Measurements from ENCODE around the gene CCDC92B. TPM values are rescaled to one million over a fixed set of nuclear protein-coding genes. Genes with fewer than 3 reads are reported as not detected.

Gene CCDC92B
- total RNA-seq, 1 experiment from 2014 or later: 1.9 TPM

DNA sequence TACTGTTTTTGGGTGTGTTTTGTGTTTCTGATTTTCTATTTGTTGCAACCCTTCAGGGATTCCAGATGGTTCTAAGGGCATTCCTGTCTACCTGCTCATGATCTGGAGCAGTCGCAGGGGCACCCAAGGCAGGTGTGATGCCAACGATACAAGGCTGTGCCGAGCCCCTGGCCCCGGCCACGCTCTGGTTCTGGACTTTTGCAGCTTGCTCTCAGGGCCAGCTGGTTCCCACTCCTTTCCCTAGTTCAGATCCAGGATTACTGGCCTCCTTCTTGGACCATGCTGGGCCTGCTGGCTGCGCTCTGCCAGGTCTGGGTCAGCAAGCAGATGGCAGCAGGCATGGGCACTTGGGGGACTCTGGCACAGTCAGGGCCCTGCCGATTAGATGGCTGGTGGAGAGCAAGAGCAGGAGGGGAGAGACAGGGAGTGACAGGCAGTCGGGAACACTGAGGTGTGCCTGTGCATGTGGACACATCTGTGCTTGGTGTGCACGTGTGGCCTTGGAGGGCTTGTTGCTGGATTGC lies 31.5 kb upstream of the CCDC92B start:
- Histone ChIP-seq H2AFZ (no peak overlapping the region), H3K27me3 (ENCODE audit: insufficient read depth, low read depth) (peaks cover 50% of the 10 kb centered on the region), H4K20me1 (ENCODE audit: insufficient read depth) (no peaks in the 10 kb centered on the region), H3K4me3 (no peak overlapping the region), H3K36me3 (ENCODE audit: low read depth) (no peaks in the 10 kb centered on the region), H3K9me3 (ENCODE audit: insufficient read depth, low read depth) (no peaks in the 10 kb centered on the region), H3K79me2 (ENCODE audit: low read depth) (no peaks in the 10 kb centered on the region), H3K4me1 (replicated peaks; ENCODE audit: insufficient read depth) (no peaks in the 10 kb centered on the region), H3F3A (ENCODE audit: insufficient read depth, low read depth) (no peaks in the 10 kb centered on the region), H3K9me2 (ENCODE audit: insufficient read depth) (no peaks in the 10 kb centered on the region), H3K27ac (no peak overlapping the region), H3K4me2 (no peak overlapping the region)
- TF ChIP-seq, protein P1, sequence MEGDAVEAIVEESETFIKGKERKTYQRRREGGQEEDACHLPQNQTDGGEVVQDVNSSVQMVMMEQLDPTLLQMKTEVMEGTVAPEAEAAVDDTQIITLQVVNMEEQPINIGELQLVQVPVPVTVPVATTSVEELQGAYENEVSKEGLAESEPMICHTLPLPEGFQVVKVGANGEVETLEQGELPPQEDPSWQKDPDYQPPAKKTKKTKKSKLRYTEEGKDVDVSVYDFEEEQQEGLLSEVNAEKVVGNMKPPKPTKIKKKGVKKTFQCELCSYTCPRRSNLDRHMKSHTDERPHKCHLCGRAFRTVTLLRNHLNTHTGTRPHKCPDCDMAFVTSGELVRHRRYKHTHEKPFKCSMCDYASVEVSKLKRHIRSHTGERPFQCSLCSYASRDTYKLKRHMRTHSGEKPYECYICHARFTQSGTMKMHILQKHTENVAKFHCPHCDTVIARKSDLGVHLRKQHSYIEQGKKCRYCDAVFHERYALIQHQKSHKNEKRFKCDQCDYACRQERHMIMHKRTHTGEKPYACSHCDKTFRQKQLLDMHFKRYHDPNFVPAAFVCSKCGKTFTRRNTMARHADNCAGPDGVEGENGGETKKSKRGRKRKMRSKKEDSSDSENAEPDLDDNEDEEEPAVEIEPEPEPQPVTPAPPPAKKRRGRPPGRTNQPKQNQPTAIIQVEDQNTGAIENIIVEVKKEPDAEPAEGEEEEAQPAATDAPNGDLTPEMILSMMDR (conservative IDR thresholded peaks at IDR 0.05): no peak
- TF ChIP-seq EZH2 (IDR thresholded peaks at IDR 0.05; ENCODE audit: low read depth): no peak
- intact Hi-C loops (cut with micrococcal nuclease; ENCODE audit: unreplicated experiment): no loop called here
- ChIA-PET POLR2A (ENCODE audit: unreplicated experiment) (no interaction called here), CTCF (no interaction called here)
- no peak for DNase-seq
- BruUV-seq (replicated peaks): no TSS peak

DNA sequence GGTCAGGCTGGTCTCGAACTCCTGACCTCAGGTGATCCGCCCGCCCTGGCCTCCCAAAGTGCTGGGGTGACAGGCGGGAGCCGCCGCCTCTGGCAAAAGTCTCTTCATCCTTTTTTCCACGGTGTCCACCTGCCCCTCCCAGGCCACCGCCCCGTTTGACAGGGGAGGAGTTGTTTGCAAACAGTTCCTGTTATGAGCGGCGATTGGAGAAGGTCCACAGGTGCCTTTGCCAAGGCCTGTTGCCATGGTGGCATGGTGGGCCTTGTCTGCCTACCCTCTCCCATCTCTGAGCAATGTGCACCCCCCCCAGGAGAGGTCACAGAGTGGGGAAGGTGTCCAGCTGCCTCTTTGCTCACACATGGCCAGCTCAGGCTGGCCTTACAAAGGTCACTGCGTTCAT lies 30.8 kb upstream of the CCDC92B start:
- Histone ChIP-seq H3K27me3 (ENCODE audit: insufficient read depth, low read depth) (peaks cover 58% of the 10 kb centered on the region), H3K9me3 (ENCODE audit: insufficient read depth, low read depth) (no peaks in the 10 kb centered on the region), H4K20me1 (ENCODE audit: insufficient read depth) (no peaks in the 10 kb centered on the region), H3K4me2 (no peak overlapping the region), H3K4me1 (replicated peaks; ENCODE audit: insufficient read depth) (no peaks in the 10 kb centered on the region), H3K36me3 (ENCODE audit: low read depth) (no peaks in the 10 kb centered on the region), H3F3A (ENCODE audit: insufficient read depth, low read depth) (no peaks in the 10 kb centered on the region), H3K4me3 (no peak overlapping the region), H3K79me2 (ENCODE audit: low read depth) (no peaks in the 10 kb centered on the region), H3K9me2 (ENCODE audit: insufficient read depth) (no peaks in the 10 kb centered on the region), H2AFZ (no peak overlapping the region), H3K27ac (no peak overlapping the region)
- ChIA-PET CTCF (no interaction called here), POLR2A (ENCODE audit: unreplicated experiment) (no interaction called here)
- intact Hi-C loops (cut with micrococcal nuclease; ENCODE audit: unreplicated experiment): no loop called here
- no peak for DNase-seq
- TF ChIP-seq, protein P1 (conservative IDR thresholded peaks at IDR 0.05): no peak
- no peak for TF ChIP-seq EZH2 (IDR thresholded peaks at IDR 0.05; ENCODE audit: low read depth)
- no TSS peak for BruUV-seq (replicated peaks)

DNA sequence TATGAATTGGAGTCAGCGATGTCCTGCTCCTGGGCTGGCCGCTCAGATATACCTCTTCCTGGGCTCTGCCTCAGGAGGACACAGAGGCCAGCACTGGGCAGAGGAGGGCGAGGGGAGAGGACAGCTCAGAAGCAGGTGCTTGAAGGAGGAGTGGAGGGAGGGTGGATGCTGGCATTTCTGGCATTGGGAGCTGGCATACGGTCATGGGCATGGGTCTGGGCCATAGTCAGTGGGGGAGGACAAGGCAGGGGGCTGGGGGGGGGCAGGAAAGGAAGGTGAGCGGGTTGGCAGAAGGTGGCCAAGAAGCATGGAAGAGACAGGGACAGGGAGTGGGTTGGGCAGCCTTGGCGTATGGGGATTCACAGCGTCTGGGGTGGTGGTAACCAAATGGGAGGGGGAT lies 30.1 kb upstream of the CCDC92B start:
- Histone ChIP-seq H3K4me3 (no peak overlapping the region), H3F3A (ENCODE audit: insufficient read depth, low read depth) (no peaks in the 10 kb centered on the region), H3K36me3 (ENCODE audit: low read depth) (no peaks in the 10 kb centered on the region), H3K79me2 (ENCODE audit: low read depth) (no peaks in the 10 kb centered on the region), H4K20me1 (ENCODE audit: insufficient read depth) (no peaks in the 10 kb centered on the region), H3K9me2 (ENCODE audit: insufficient read depth) (no peaks in the 10 kb centered on the region), H2AFZ (no peak overlapping the region), H3K27ac (no peak overlapping the region), H3K9me3 (ENCODE audit: insufficient read depth, low read depth) (no peaks in the 10 kb centered on the region), H3K4me2 (no peak overlapping the region), H3K4me1 (replicated peaks; ENCODE audit: insufficient read depth) (no peaks in the 10 kb centered on the region), H3K27me3 (ENCODE audit: insufficient read depth, low read depth) (peaks cover 61% of the 10 kb centered on the region)
- TF ChIP-seq, protein P1 (conservative IDR thresholded peaks at IDR 0.05): no peak
- no peak for TF ChIP-seq EZH2 (IDR thresholded peaks at IDR 0.05; ENCODE audit: low read depth)
- intact Hi-C loops (cut with micrococcal nuclease; ENCODE audit: unreplicated experiment): no loop called here
- ChIA-PET CTCF (no interaction called here), POLR2A (ENCODE audit: unreplicated experiment) (no interaction called here)
- DNase-seq: no peak
- BruUV-seq (replicated peaks): no TSS peak
